Upper lobe of right lung (tissue), 1 donor: ENCODE measurements around the gene TBCK. TPM values are rescaled to one million over a fixed set of nuclear protein-coding genes. Genes with fewer than 3 reads are reported as not detected.

ENCODE experiments used
- ATAC-seq: fragments of 200-7000 bp; cut with Tn5 transposase; one replicate; pipeline ENCODE4 v1.9.1; 2020; ENCODE audit warnings: mild to moderate bottlenecking, moderate library complexity
- DNase-seq: peaks from one replicate; pipeline ENCODE4 v3.0.0-alpha.2; 2020
- H3K27ac ChIP-seq: fragments of 200-600 bp; one replicate; pipeline ENCODE4 v1.8.0; 2022
- H3K27me3 ChIP-seq: fragments of 200-600 bp; one replicate; pipeline ENCODE4 v1.8.0; 2022; ENCODE audit warnings: mild to moderate bottlenecking
- H3K36me3 ChIP-seq: fragments of 200-600 bp; one replicate; pipeline ENCODE4 v1.8.0; 2022
- H3K4me1 ChIP-seq: fragments of 200-600 bp; one replicate; pipeline ENCODE4 v1.8.0; 2022
- H3K4me3 ChIP-seq: fragments of 200-600 bp; one replicate; pipeline ENCODE4 v1.8.0; 2022; ENCODE audit warnings: mild to moderate bottlenecking
- H3K9me3 ChIP-seq: fragments of 200-600 bp; one replicate; pipeline ENCODE4 v1.8.0; 2022
- CTCF ChIP-seq: fragments of 200-600 bp; IDR thresholded peaks from one replicate; pipeline ENCODE4 v1.8.0; 2022; ENCODE audit warnings: antibody characterized with exemption
- intact Hi-C: fragments of 100-400 bp; cut with DNase I; formaldehyde crosslinking; loops from one replicate; pipeline ENCODE4 v1.11.0; 2022
- total RNA-seq: library from RNA; stranded (reverse); fragmentation: NEBNext Ultra II Directional; extraction: Animal tissue kit (Norgen Biotek cat#: 25700); gene quantifications from one replicate; pipeline ENCODE4 v1.2.1, GENCODE V29; 2021
- donor health status: DM: no; HTN: yes; CAD: no; lungs with severe emphysema.

Gene TBCK
- total RNA-seq, 1 donor from 2014 or later: 51.7 TPM

GRCh38 chr4:106320235-106320634 lies 4.2 kb upstream of the TBCK start:
- Histone ChIP-seq H3K9me3 (no peaks in the 10 kb centered on the region), H3K4me1 (peaks cover 13% of the 10 kb centered on the region), H3K36me3 (no peaks in the 10 kb centered on the region), H3K4me3 (no peak overlapping the region), H3K27ac (no peak overlapping the region), H3K27me3 (no peaks in the 10 kb centered on the region)
- ATAC-seq (no peak), DNase-seq (no peak)
- intact Hi-C loops: no loop called here
- no peak for TF ChIP-seq CTCF

- Histone ChIP-seq H3K9me3 (no peaks in the 10 kb centered on the region), H3K4me3 (no peak overlapping the region), H3K36me3 (no peaks in the 10 kb centered on the region), H3K27me3 (no peaks in the 10 kb centered on the region), H3K4me1 (peaks cover 20% of the 10 kb centered on the region), H3K27ac (no peak overlapping the region)
- no peak for TF ChIP-seq CTCF
- no peak for DNase-seq
- intact Hi-C loops: no loop called here
- no peak for ATAC-seq
Observed at GRCh38 chr4:106318511-106318910, 2.5 kb upstream of the TBCK start.

GRCh38 chr4:106317815-106318214 lies 1.8 kb upstream of the TBCK start:
- peak overlapping the region; percentile 74 for H3K4me3 ChIP-seq
- H3K36me3 ChIP-seq: no peaks in the 10 kb centered on the region
- H3K9me3 ChIP-seq: no peaks in the 10 kb centered on the region
- DNase-seq (no peak), ATAC-seq (no peak)
- TF ChIP-seq CTCF: no peak
- H3K27ac ChIP-seq: no peak overlapping the region
- intact Hi-C loops: no loop called here
- H3K4me1 ChIP-seq: peaks cover 20% of the 10 kb centered on the region
- H3K27me3 ChIP-seq: no peaks in the 10 kb centered on the region

DNA sequence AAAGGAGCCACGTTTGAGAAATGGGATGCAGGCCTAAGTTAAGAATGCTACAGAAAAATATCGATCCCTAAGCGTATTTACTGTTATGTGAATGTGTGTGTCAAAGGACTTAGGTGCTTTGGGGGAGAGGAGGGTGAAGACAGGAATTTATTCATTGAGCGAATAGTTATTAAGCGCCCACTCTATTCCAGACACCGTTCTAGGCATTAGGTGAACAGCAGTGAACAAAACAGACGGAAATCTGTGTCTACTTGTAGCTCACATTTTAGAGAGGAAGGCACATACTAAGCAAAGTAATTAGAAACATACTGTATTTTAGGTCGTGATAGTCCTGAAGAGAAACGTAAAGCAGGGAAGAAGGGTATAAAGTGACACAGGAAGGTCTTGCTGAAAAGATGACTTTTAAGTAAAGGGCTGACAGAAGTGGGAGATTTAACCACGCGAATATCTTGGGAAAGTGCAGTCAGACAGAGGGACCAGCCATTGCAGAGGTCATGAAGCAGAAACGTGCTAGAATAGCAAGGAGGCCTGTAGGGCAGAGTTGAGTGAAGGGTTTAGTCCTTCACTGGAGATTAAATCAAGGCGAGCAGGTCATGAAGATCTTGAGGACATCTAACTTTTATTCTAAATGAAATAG lies 882 bp upstream of the TBCK start:
- TF ChIP-seq CTCF: no peak

GRCh38 chr4:106315476-106315967 lies 487 bp downstream of the TBCK start:
- Histone ChIP-seq H3K4me3 (peak overlapping the region; percentile 74), H3K9me3 (no peaks in the 10 kb centered on the region), H3K27ac (peak overlapping the region; percentile 92), H3K36me3 (no peaks in the 10 kb centered on the region), H3K27me3 (no peaks in the 10 kb centered on the region), H3K4me1 (peaks cover 20% of the 10 kb centered on the region)
- ATAC-seq (peak; percentile 23), DNase-seq (no peak)
- intact Hi-C loops: no loop called here
- no peak for TF ChIP-seq CTCF

More for the DNA sequence above, 882 bp upstream of the TBCK start:
- Histone ChIP-seq H3K4me3 (peak overlapping the region; percentile 74), H3K36me3 (no peaks in the 10 kb centered on the region), H3K4me1 (peaks cover 20% of the 10 kb centered on the region), H3K27ac (peak overlapping the region; percentile 92), H3K27me3 (no peaks in the 10 kb centered on the region), H3K9me3 (no peaks in the 10 kb centered on the region)
- ATAC-seq (no peak), DNase-seq (no peak)
- intact Hi-C loops: no loop called here
